Peyer's patch (tissue), 4 donors: ENCODE measurements around the gene CDK6. TPM values are rescaled to one million over a fixed set of nuclear protein-coding genes. Genes with fewer than 3 reads are reported as not detected.

Experiments
- DNase-seq, 3 donors: peaks; one replicate each; pipeline ENCODE4 v3.0.0-alpha.2; 2017 to 2019
- H3K27ac ChIP-seq, 4 donors: fragments of 200-600 bp; sonication (generic); one replicate each; pipeline ENCODE4 v1.5.1; 2016 to 2019
- H3K27me3 ChIP-seq, 2 donors: fragments of 200-600 bp; sonication (generic); one replicate each; pipeline ENCODE4 v1.5.1; 2019
- H3K36me3 ChIP-seq, 3 donors: fragments of 200-600 bp; sonication (generic); one replicate each; pipeline ENCODE4 v1.5.1; 2016 to 2019
- H3K4me1 ChIP-seq, 4 donors: fragments of 200-600 bp; sonication (generic); one replicate each; pipeline ENCODE4 v1.5.1; 2016 to 2019
- H3K4me3 ChIP-seq, 4 donors: fragments of 200-600 bp; sonication (generic); 1 replicate in 3 of 4; 2 replicates in 1 of 4; pipeline ENCODE4 v1.5.1; 2016 to 2019; ENCODE audit warnings: mild to moderate bottlenecking in 1 of 4
- H3K9me3 ChIP-seq, 4 donors: fragments of 200-600 bp; sonication (generic); one replicate each; pipeline ENCODE4 v1.5.1; 2016 to 2019; ENCODE audit warnings: mild to moderate bottlenecking in 1 of 4
- POLR2A ChIP-seq, 2 donors: fragments of 450-650 bp; IDR thresholded peaks; one replicate each; pipeline ENCODE4 v1.5.1; 2017; ENCODE audit warnings: antibody characterized with exemption in 2 of 2, mild to moderate bottlenecking in 2 of 2, moderate library complexity in 2 of 2
- total RNA-seq, 4 donors: library from RNA; depleted of rRNA; stranded (reverse); fragments of >200 nt; gene quantifications; one replicate each; pipeline ENCODE4 v1.1.0, GENCODE V29; 2016
- TF ChIP-seq, protein P1 (sequence below), 6 experiments: fragments of 450-650 bp in 4 of 6; fragments of 200-600 bp in 2 of 6; sonication (generic) in 1 of 6; IDR thresholded peaks; one replicate each; pipeline ENCODE4 v1.5.1; 2017 to 2019; ENCODE audit warnings: antibody characterized with exemption in 6 of 6, mild to moderate bottlenecking in 3 of 6, moderate library complexity in 1 of 6

CDK6 gene
- total RNA-seq, 4 donors from 2014 or later = 25.6 to 75.1 (median 55.4) TPM

DNA sequence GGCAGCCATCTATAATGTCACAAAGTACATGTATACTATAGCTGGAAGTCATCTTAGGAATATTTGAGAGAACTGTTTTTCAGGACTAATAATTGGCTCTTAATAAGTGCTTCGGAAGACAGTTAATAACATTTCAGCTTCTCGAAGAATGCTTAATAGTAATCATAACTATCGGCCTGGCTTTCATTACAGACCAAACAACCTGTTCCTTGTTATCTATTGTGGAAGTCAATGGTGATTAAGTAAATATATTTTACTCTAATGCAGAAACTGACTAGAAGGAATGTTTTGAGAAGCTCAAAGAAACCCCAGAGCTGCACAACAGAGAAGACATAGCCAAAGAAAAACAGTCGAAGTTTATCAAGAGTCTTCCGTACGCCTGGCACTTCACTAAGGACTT, 139.4 kb downstream of the CDK6 start:
- Histone ChIP-seq H3K9me3 (no peaks in the 10 kb centered on the region), H3K36me3 (no peaks in the 10 kb centered on the region), H3K4me3 (no peak overlapping the region), H3K27ac (no peak overlapping the region), H3K4me1 (peaks cover 0 to 19% (median 0%) of the 10 kb centered on the region in 4 donors), H3K27me3 (no peaks in the 10 kb centered on the region)
- no peak for DNase-seq
- no peak for TF ChIP-seq POLR2A (IDR thresholded peaks at IDR 0.05)
- TF ChIP-seq, protein P1, sequence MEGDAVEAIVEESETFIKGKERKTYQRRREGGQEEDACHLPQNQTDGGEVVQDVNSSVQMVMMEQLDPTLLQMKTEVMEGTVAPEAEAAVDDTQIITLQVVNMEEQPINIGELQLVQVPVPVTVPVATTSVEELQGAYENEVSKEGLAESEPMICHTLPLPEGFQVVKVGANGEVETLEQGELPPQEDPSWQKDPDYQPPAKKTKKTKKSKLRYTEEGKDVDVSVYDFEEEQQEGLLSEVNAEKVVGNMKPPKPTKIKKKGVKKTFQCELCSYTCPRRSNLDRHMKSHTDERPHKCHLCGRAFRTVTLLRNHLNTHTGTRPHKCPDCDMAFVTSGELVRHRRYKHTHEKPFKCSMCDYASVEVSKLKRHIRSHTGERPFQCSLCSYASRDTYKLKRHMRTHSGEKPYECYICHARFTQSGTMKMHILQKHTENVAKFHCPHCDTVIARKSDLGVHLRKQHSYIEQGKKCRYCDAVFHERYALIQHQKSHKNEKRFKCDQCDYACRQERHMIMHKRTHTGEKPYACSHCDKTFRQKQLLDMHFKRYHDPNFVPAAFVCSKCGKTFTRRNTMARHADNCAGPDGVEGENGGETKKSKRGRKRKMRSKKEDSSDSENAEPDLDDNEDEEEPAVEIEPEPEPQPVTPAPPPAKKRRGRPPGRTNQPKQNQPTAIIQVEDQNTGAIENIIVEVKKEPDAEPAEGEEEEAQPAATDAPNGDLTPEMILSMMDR (IDR thresholded peaks at IDR 0.05) = no peak

DNA sequence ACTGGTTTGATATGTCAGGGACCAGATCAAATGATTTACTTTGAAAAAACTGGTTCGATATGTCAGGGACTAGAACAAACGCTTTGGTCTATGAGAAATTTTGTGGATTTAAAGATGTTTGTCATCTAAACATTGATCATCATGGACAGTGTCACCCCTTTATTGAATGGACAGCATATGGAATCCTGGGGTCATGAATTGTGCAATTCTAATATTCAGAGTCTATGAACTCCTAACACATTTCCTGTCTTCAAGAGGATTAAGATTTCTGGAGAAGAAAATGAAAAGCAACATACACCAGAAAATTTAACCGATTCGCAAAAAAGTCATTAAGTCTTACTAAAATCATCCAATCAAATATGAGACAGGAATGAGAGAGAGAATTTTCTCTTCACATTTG, 139.8 kb downstream of the CDK6 start:
- Histone ChIP-seq H3K4me1 (peaks cover 0 to 19% (median 0%) of the 10 kb centered on the region in 4 donors), H3K36me3 (no peaks in the 10 kb centered on the region), H3K27me3 (no peaks in the 10 kb centered on the region), H3K4me3 (no peak overlapping the region), H3K27ac (peak overlapping the region in 1 of 4 donors; percentile 80), H3K9me3 (no peaks in the 10 kb centered on the region)
- no peak for DNase-seq
- TF ChIP-seq POLR2A (IDR thresholded peaks at IDR 0.05) = no peak
- TF ChIP-seq, protein P1 (IDR thresholded peaks at IDR 0.05) = no peak

DNA sequence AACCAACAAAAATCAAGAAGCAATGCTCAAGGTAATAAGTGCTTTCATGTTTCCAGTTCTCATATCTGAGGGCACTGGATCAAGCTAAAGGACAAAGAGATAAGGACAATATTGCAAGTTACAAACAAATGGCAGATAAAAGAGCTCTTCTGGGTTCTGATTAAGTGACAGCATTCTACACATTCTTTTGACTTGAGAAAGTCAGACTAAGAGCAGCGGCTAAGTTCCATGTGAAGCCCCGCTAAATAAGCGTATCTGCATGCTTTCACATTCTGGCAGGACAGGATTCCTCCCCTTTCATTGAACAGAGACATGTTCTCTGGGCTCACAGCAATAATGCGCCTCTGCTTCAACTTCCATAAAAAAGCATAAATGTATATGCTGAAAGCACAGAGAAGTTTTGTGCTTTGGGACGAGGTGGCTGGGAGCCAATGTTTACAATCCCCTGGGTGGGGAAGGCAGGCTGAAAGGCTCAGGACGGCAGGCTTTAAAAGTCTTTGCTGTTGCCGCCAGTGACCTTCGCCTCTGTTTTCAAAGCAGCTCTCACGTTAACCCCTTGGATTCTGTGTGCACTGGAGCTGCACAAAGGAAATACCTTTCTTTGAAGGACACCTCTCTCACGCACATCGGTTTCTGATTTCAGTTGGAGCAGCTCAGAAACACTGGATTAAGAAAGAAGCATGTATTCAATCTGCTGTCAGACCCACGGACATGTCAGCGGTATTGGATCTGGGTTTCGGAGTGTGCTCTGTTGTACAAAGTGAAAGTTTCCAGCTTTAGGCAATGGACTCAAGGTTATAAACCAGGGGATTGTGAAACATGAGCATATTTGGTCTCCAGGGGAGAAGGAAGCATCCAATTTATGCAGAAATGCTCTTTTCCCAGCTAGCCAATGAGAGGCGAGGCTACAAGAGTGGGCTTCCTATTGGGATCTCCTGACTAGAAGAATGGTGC, 140.8 kb downstream of the CDK6 start:
- no peak for TF ChIP-seq POLR2A (IDR thresholded peaks at IDR 0.05)
- TF ChIP-seq, protein P1 (IDR thresholded peaks at IDR 0.05) = no peak
- no peaks in the 10 kb centered on the region for H3K27me3 ChIP-seq
- no peaks in the 10 kb centered on the region for H3K9me3 ChIP-seq
- DNase-seq = peak in 2 of 3 donors; percentile 81 to 86
- H3K27ac ChIP-seq = peak overlapping the region; percentile 7 to 84 (median 48)
- peak overlapping the region in 3 of 4 donors; percentile 25 to 63 (median 52) for H3K4me3 ChIP-seq
- H3K36me3 ChIP-seq = no peaks in the 10 kb centered on the region
- H3K4me1 ChIP-seq = peaks cover 0 to 19% (median 0%) of the 10 kb centered on the region in 4 donors

DNA sequence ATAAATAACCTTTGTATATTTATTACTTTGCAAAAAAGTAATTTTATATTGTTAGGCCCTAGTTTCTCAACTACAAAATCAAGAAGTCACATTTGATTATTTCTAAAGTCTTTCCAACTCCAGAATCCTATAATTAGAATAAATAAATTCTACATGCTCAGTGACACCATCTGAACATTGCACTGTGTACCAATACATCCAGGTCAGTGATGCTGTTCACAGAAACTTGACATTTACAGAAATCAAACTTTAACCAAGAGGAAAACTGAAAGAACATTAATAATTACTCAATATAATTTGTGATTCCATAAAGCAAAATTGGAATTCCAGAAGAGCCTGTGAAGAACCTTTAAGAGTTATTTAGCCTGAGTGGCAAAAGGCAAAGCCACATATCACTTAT, 142.2 kb downstream of the CDK6 start:
- Histone ChIP-seq H3K36me3 (no peaks in the 10 kb centered on the region), H3K9me3 (no peaks in the 10 kb centered on the region), H3K27me3 (no peaks in the 10 kb centered on the region), H3K27ac (no peak overlapping the region), H3K4me1 (peaks cover 0 to 18% (median 0%) of the 10 kb centered on the region in 4 donors), H3K4me3 (no peak overlapping the region)
- DNase-seq = no peak
- no peak for TF ChIP-seq POLR2A (IDR thresholded peaks at IDR 0.05)
- TF ChIP-seq, protein P1 (IDR thresholded peaks at IDR 0.05) = no peak

DNA sequence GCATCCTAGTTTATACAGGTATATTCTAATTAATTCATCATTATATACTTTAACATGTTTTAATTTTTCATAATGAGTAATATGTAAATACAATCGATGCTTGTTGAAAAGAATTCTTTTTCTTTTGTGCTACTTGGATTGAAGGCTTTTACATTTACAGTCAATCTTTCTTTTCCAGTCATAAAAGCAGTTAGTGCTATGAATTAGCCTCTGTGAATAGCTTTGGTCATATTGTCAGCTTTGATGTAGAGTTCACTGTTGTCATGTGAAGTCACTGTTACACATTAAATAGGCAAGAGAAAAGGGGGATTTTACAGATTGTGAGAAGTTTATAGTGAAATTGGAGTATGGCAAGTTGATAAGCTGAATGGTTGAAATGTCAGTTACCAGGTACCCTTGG, 142.9 kb downstream of the CDK6 start:
- peaks cover 0 to 11% (median 0%) of the 10 kb centered on the region in 4 donors for H3K4me1 ChIP-seq
- no peak for TF ChIP-seq POLR2A (IDR thresholded peaks at IDR 0.05)
- TF ChIP-seq, protein P1 (IDR thresholded peaks at IDR 0.05) = no peak
- H3K27ac ChIP-seq = no peak overlapping the region
- H3K36me3 ChIP-seq = no peaks in the 10 kb centered on the region
- DNase-seq = no peak
- H3K4me3 ChIP-seq = no peak overlapping the region
- H3K27me3 ChIP-seq = no peaks in the 10 kb centered on the region
- no peaks in the 10 kb centered on the region for H3K9me3 ChIP-seq
